ENCODE results near the gene MRPL20. TPM values are rescaled to one million over a fixed set of nuclear protein-coding genes. Genes with fewer than 3 reads are reported as not detected.
"Not testable (repeated sequence)": the region's sequence is repeated elsewhere in the genome, so short reads cannot be mapped to it uniquely, and the experiment has no call there.

MRPL20 gene
- total RNA-seq, 2 donors from 2014 or later: 69.7 to 75.0 TPM

GRCh38 chr1:1397839-1398523 is 9.1 kb downstream of the MRPL20 start:
- intact Hi-C loops (cut with DNase I): no loop called here
- DNase-seq (ENCODE audit: low spot score): no peak

GRCh38 chr1:1395166-1395565 is 11.9 kb downstream of the MRPL20 start:
- intact Hi-C loops (cut with DNase I): no loop called here
- no peak for DNase-seq (ENCODE audit: low spot score)

- DNase-seq (ENCODE audit: low spot score): no peak
- intact Hi-C loops (cut with DNase I): no loop called here
These were observed 13.0 kb downstream of the MRPL20 start for GRCh38 chr1:1394116-1394515.

- no peak for DNase-seq (ENCODE audit: low spot score)
- intact Hi-C loops (cut with DNase I): no loop called here
These were observed 13.7 kb downstream of the MRPL20 start for GRCh38 chr1:1393428-1393827.

- intact Hi-C loops (cut with DNase I): no loop called here
- DNase-seq (ENCODE audit: low spot score): no peak
These were observed 14.1 kb downstream of the MRPL20 start for GRCh38 chr1:1393014-1393413.

- peak; percentile 75 for DNase-seq (ENCODE audit: low spot score)
- intact Hi-C loops (cut with DNase I): no loop called here
These were observed 15.9 kb downstream of the MRPL20 start for GRCh38 chr1:1391225-1391624.

GRCh38 chr1:1390675-1391074 is 16.4 kb downstream of the MRPL20 start:
- DNase-seq (ENCODE audit: low spot score): no peak
- intact Hi-C loops (cut with DNase I): no loop called here

GRCh38 chr1:1388078-1388472 is 19.0 kb downstream of the MRPL20 start:
- intact Hi-C loops (cut with DNase I): no loop called here
- peak; percentile 57 for DNase-seq (ENCODE audit: low spot score)

- intact Hi-C loops (cut with DNase I): no loop called here
- DNase-seq (ENCODE audit: low spot score): peak; percentile 78
These were observed 19.7 kb downstream of the MRPL20 start for GRCh38 chr1:1387098-1388077.

- DNase-seq (ENCODE audit: low spot score): no peak
- intact Hi-C loops (cut with DNase I): no loop called here
These were observed 21.2 kb downstream of the MRPL20 start for GRCh38 chr1:1385931-1386330.

- intact Hi-C loops (cut with DNase I); DNase-seq (ENCODE audit: low spot score): not testable (repeated sequence)
These were observed 21.8 kb downstream of the MRPL20 start for GRCh38 chr1:1385339-1385738.

GRCh38 chr1:1381294-1381693 is 25.8 kb downstream of the MRPL20 start:
- intact Hi-C loops (cut with DNase I): no loop called here

GRCh38 chr1:1380860-1381259 is 26.2 kb downstream of the MRPL20 start:
- no peak for DNase-seq (ENCODE audit: low spot score)
- intact Hi-C loops (cut with DNase I): no loop called here

More at GRCh38 chr1:1381294-1381693, 25.8 kb downstream of the MRPL20 start:
- peak; percentile 63 for DNase-seq (ENCODE audit: low spot score)

- intact Hi-C loops (cut with DNase I): loop anchor here in 1 of 2 donors (10.0 kb wide), 1 partner anchor 127 kb away; no protein-coding TSS in a partner anchor
- DNase-seq (ENCODE audit: low spot score): no peak
These were observed 29.4 kb downstream of the MRPL20 start for GRCh38 chr1:1377540-1378205.

GRCh38 chr1:1376551-1377226 is 30.4 kb downstream of the MRPL20 start:
- peak; percentile 72 for DNase-seq (ENCODE audit: low spot score)
- intact Hi-C loops (cut with DNase I): loop anchor here in 1 of 2 donors (10.0 kb wide), 1 partner anchor 128 kb away; no protein-coding TSS in a partner anchor

- DNase-seq (ENCODE audit: low spot score): peak; percentile 99
- intact Hi-C loops (cut with DNase I): loop anchor here in 1 of 2 donors (10.0 kb wide), 1 partner anchor 130 kb away; no protein-coding TSS in a partner anchor
These were observed 32.0 kb downstream of the MRPL20 start, which contains the start of gene AURKAIP1 for GRCh38 chr1:1374929-1375662. Gene AURKAIP1 (minus strand): TSS chr1:1375207. CDS start chr1:1374756, 451 bp downstream.

GRCh38 chr1:1374589-1374928 is 32.5 kb downstream of the MRPL20 start:
- DNase-seq (ENCODE audit: low spot score): no peak
- intact Hi-C loops (cut with DNase I): loop anchor here in 1 of 2 donors (10.0 kb wide), 1 partner anchor 130 kb away; no protein-coding TSS in a partner anchor

Data from posterior vena cava (tissue), 2 donors.